ENCODE results near the gene PROC.

Gene PROC

GRCh38 chr2:127428057-127428814 is 10.0 kb downstream of the PROC start:
- CTCF ChIA-PET = interaction anchor here (0.9 kb wide), 1 partner anchor 51 kb away, joined by 3 read pairs; no protein-coding TSS in a partner anchor
- no peak for DNase-seq (ENCODE audit: low read depth, low spot score)

GRCh38 chr2:127428815-127429109 is 10.5 kb downstream of the PROC start:
- POLR2A ChIA-PET = no interaction called here
- CTCF ChIA-PET = no interaction called here
- no peak for DNase-seq (ENCODE audit: low read depth, low spot score)
- H3K4me3 ChIP-seq (ENCODE audit: low read depth, low read length) = no peak overlapping the region
- no peak for TF ChIP-seq CTCF (IDR thresholded peaks at IDR 0.05; ENCODE audit: insufficient read depth, low read length, missing control alignments)

More at GRCh38 chr2:127428057-127428814, 10.0 kb downstream of the PROC start:
- POLR2A ChIA-PET = no interaction called here
- no peak overlapping the region for H3K4me3 ChIP-seq (ENCODE audit: low read depth, low read length)
- no peak for TF ChIP-seq CTCF (IDR thresholded peaks at IDR 0.05; ENCODE audit: insufficient read depth, low read length, missing control alignments)

GRCh38 chr2:127429291-127429690 is 11.1 kb downstream of the PROC start:
- POLR2A ChIA-PET = no interaction called here
- CTCF ChIA-PET = interaction anchor here (1.0 kb wide), 1 partner anchor 26 kb away, joined by 3 read pairs; no protein-coding TSS in a partner anchor
- no peak for TF ChIP-seq CTCF (IDR thresholded peaks at IDR 0.05; ENCODE audit: insufficient read depth, low read length, missing control alignments)
- DNase-seq (ENCODE audit: low read depth, low spot score) = no peak
- no peak overlapping the region for H3K4me3 ChIP-seq (ENCODE audit: low read depth, low read length)

GRCh38 chr2:127429844-127430425 is 11.7 kb downstream of the PROC start:
- H3K4me3 ChIP-seq (ENCODE audit: low read depth, low read length) = no peak overlapping the region

GRCh38 chr2:127431408-127432023 is 13.3 kb downstream of the PROC start:
- ChIA-PET CTCF (no interaction called here), POLR2A (no interaction called here)
- no peak for TF ChIP-seq CTCF (IDR thresholded peaks at IDR 0.05; ENCODE audit: insufficient read depth, low read length, missing control alignments)
- H3K4me3 ChIP-seq (ENCODE audit: low read depth, low read length) = no peak overlapping the region
- DNase-seq (ENCODE audit: low read depth, low spot score) = no peak

More at GRCh38 chr2:127429844-127430425, 11.7 kb downstream of the PROC start:
- CTCF ChIA-PET = interaction anchor here (1.0 kb wide), 1 partner anchor 25 kb away, joined by 3 read pairs; no protein-coding TSS in a partner anchor
- no peak for DNase-seq (ENCODE audit: low read depth, low spot score)
- POLR2A ChIA-PET = no interaction called here
- TF ChIP-seq CTCF (IDR thresholded peaks at IDR 0.05; ENCODE audit: insufficient read depth, low read length, missing control alignments) = no peak

GRCh38 chr2:127434515-127434914 is 16.3 kb downstream of the PROC start:
- DNase-seq (ENCODE audit: low read depth, low spot score) = no peak
- TF ChIP-seq CTCF (IDR thresholded peaks at IDR 0.05; ENCODE audit: insufficient read depth, low read length, missing control alignments) = no peak
- CTCF ChIA-PET = interaction anchor here (0.9 to 1.7 kb wide), 3 partner anchors 15 to 113 kb away, joined by 3 to 4 read pairs (median 3); no protein-coding TSS in a partner anchor
- no peak overlapping the region for H3K4me3 ChIP-seq (ENCODE audit: low read depth, low read length)
- POLR2A ChIA-PET = no interaction called here

Data from AG04449 (cell line).